BE2C (cell line): ENCODE results near the gene AGRN.

ENCODE experiments used
- DNase-seq: peaks from one replicate; pipeline ENCODE4 v3.0.0-alpha.2; 2020
- H3K27me3 ChIP-seq: fragments of 250-450 bp; sonication (Bioruptor Pico); 2 replicates; pipeline ENCODE4 v1.5.1; 2020; ENCODE audit warnings: mild to moderate bottlenecking
- H3K36me3 ChIP-seq: fragments of 250-450 bp; sonication (Bioruptor Pico); 2 replicates; pipeline ENCODE4 v1.5.1; 2020; ENCODE audit warnings: mild to moderate bottlenecking
- H3K4me1 ChIP-seq: fragments of 250-450 bp; sonication (Bioruptor Pico); 2 replicates; pipeline ENCODE4 v1.5.1; 2020
- H3K4me3 ChIP-seq: 2 replicates; pipeline ENCODE4 v1.5.1; 2011; ENCODE audit warnings: low read depth, low read length
- H3K9me3 ChIP-seq: fragments of 250-450 bp; sonication (Bioruptor Pico); 2 replicates; pipeline ENCODE4 v1.5.1; 2020
- CTCF ChIP-seq: IDR thresholded peaks from 2 replicates; pipeline ENCODE4 v1.5.1; 2012; ENCODE audit warnings: mild to moderate bottlenecking, low read depth, low read length

The AGRN gene

GRCh38 chr1:1066403-1067283 lies 46.7 kb downstream of the AGRN start:
- no peak overlapping the region for H3K4me3 ChIP-seq
- DNase-seq: no peak
- H3K9me3 ChIP-seq: no peaks in the 10 kb centered on the region
- peaks cover 22% of the 10 kb centered on the region for H3K27me3 ChIP-seq
- no peak for TF ChIP-seq CTCF
- no peaks in the 10 kb centered on the region for H3K36me3 ChIP-seq
- no peaks in the 10 kb centered on the region for H3K4me1 ChIP-seq

- Histone ChIP-seq H3K9me3 (no peaks in the 10 kb centered on the region), H3K4me3 (no peak overlapping the region), H3K27me3 (peaks cover 21% of the 10 kb centered on the region), H3K36me3 (no peaks in the 10 kb centered on the region), H3K4me1 (no peaks in the 10 kb centered on the region)
- TF ChIP-seq CTCF: no peak
- DNase-seq: no peak
Observed at GRCh38 chr1:1067284-1067859, 47.5 kb downstream of the AGRN start.

GRCh38 chr1:1067860-1068516 lies 48.1 kb downstream of the AGRN start:
- Histone ChIP-seq H3K4me3 (no peak overlapping the region), H3K4me1 (no peaks in the 10 kb centered on the region), H3K9me3 (no peaks in the 10 kb centered on the region), H3K27me3 (peaks cover 16% of the 10 kb centered on the region), H3K36me3 (no peaks in the 10 kb centered on the region)
- no peak for TF ChIP-seq CTCF
- no peak for DNase-seq

DNA sequence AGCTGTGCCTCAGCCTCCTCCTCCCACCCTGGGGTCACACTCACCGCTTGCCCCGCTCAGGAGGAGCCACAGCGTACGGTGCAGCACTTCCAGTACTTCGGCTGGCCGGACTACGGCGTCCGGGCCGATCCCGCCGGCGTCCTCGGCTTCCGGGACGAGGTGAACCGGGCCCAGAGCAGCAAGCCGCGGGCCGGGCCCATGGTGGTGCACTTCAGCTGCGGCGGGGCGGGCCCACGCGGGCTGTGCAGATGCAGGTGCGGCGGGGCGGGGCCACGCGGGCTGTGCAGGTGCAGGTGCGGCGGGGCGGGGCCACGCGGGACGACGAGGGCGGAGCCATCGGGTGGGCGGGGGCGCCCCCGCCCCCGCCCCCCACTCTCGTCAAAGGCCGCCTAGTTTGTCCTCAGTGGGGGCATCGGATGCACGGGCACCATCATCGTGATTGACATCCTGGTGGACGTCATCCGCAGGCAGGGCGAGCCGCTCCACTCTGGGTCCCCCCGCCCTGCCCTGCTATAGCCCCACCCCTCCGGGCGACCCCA lies 48.7 kb downstream of the AGRN start:
- no peak for DNase-seq
- Histone ChIP-seq H3K27me3 (peaks cover 10% of the 10 kb centered on the region), H3K4me1 (no peaks in the 10 kb centered on the region), H3K9me3 (no peaks in the 10 kb centered on the region), H3K4me3 (no peak overlapping the region), H3K36me3 (no peaks in the 10 kb centered on the region)
- TF ChIP-seq CTCF: no peak

- H3K9me3 ChIP-seq: no peaks in the 10 kb centered on the region
- H3K4me1 ChIP-seq: no peaks in the 10 kb centered on the region
- peak; percentile 85 for DNase-seq
- H3K4me3 ChIP-seq: peak overlapping the region; percentile 60
- no peaks in the 10 kb centered on the region for H3K36me3 ChIP-seq
- peaks cover 6% of the 10 kb centered on the region; the same call in 1 of the 2 replicates for H3K27me3 ChIP-seq
- no peak for TF ChIP-seq CTCF
Observed at GRCh38 chr1:1069056-1069710, 49.3 kb downstream of the AGRN start.
